IMR-90 (cell line): ENCODE measurements around the gene NME7. TPM values are rescaled to one million over a fixed set of nuclear protein-coding genes. Genes with fewer than 3 reads are reported as not detected.

Experiments
- ATAC-seq: fragments of 200-7000 bp; cut with Tn5 transposase; 2 replicates; pipeline ENCODE4 v1.9.1; 2020; ENCODE audit warnings: low read depth, mild to moderate bottlenecking, moderate library complexity
- BruUV-seq: library from RNA; stranded (reverse); fragments of 400-500 nt; replicated peaks from 2 replicates; lab custom pipeline; 2021; lab: Mats Ljungman, UMichigan
- CTCF ChIA-PET: fragments of 300-600 bp; formaldehyde crosslinking; extraction: SDS; loops from one replicate; lab custom pipeline; 2021; ENCODE audit warnings: antibody characterized with exemption; lab: Yijun Ruan, JAX
- POLR2A ChIA-PET: fragments of 300-600 bp; sonication (Branson Sonifier 250); formaldehyde crosslinking; loops from one replicate; lab custom pipeline; 2022; ENCODE audit warnings: antibody characterized with exemption; ENCODE audit not compliant: unreplicated experiment; lab: Charles Lee
- DNase-seq: peaks from one replicate; pipeline ENCODE4 v3.0.0; 2013
- H2AFZ ChIP-seq: replicated peaks from 2 replicates; pipeline ENCODE3; 2013; ENCODE audit warnings: low read length, mild to moderate bottlenecking; ENCODE audit not compliant: poor library complexity
- H2AK5ac ChIP-seq: 2 replicates; pipeline ENCODE4 v1.6.1; 2013; ENCODE audit warnings: low read depth, low read length, inconsistent platforms
- H2AK9ac ChIP-seq: replicated peaks from 2 replicates; pipeline ENCODE3; 2013; ENCODE audit warnings: mild to moderate bottlenecking, low read depth, low read length, moderate library complexity; ENCODE audit not compliant: poor library complexity
- H2BK120ac ChIP-seq: 2 replicates; pipeline ENCODE4 v1.6.1; 2013; ENCODE audit warnings: low read depth, low read length, inconsistent platforms
- H2BK15ac ChIP-seq: 3 replicates; pipeline ENCODE4 v1.6.1; 2013; ENCODE audit warnings: low read depth, low read length, inconsistent platforms
- H2BK20ac ChIP-seq: 2 replicates; pipeline ENCODE4 v1.6.1; 2013; ENCODE audit warnings: low read depth, mild to moderate bottlenecking, inconsistent platforms, low read length, moderate library complexity
- H2BK5ac ChIP-seq: 2 replicates; pipeline ENCODE4 v1.6.1; 2013; ENCODE audit warnings: mild to moderate bottlenecking, low read depth, low read length, inconsistent platforms; ENCODE audit not compliant: poor library complexity, severe bottlenecking
- H3K14ac ChIP-seq: replicated peaks from 2 replicates; pipeline ENCODE4 v1.6.1; 2013; ENCODE audit warnings: low read depth, low read length, inconsistent platforms
- H3K18ac ChIP-seq: 2 replicates; pipeline ENCODE4 v1.6.1; 2013; ENCODE audit warnings: low read depth, low read length, control low read depth
- H3K23ac ChIP-seq: 2 replicates; pipeline ENCODE4 v1.6.1; 2013; ENCODE audit warnings: low read depth, low read length, inconsistent platforms
- H3K27ac ChIP-seq: 2 replicates; pipeline ENCODE4 v1.5.1; 2013; ENCODE audit warnings: mild to moderate bottlenecking, control low read depth, low read length; ENCODE audit not compliant: insufficient read depth
- H3K27me3 ChIP-seq: 2 replicates; pipeline ENCODE4 v1.6.1; 2013; ENCODE audit warnings: low read length; ENCODE audit not compliant: control insufficient read depth, insufficient read depth
- H3K36me3 ChIP-seq: 2 replicates; pipeline ENCODE4 v1.6.1; 2013; ENCODE audit warnings: low read length, mixed read lengths; ENCODE audit not compliant: control insufficient read depth, insufficient read depth
- H3K4ac ChIP-seq: 2 replicates; pipeline ENCODE4 v1.6.1; 2013; ENCODE audit warnings: low read depth, low read length, inconsistent platforms
- H3K4me1 ChIP-seq: 2 replicates; pipeline ENCODE4 v1.6.1; 2013; ENCODE audit warnings: low read length, mixed read lengths; ENCODE audit not compliant: control insufficient read depth, insufficient read depth
- H3K4me2 ChIP-seq: 2 replicates; pipeline ENCODE4 v1.6.1; 2013; ENCODE audit warnings: low read depth, mild to moderate bottlenecking, control low read depth, low read length, moderate library complexity
- H3K4me3 ChIP-seq: 2 replicates; pipeline ENCODE4 v1.5.1; 2013; ENCODE audit warnings: low read depth, mild to moderate bottlenecking, control low read depth, low read length, moderate library complexity; ENCODE audit not compliant: insufficient read depth
- H3K56ac ChIP-seq: 2 replicates; pipeline ENCODE4 v1.6.1; 2013; ENCODE audit warnings: low read length, inconsistent platforms; ENCODE audit not compliant: insufficient read depth; ENCODE audit errors: extremely low read depth
- H3K79me1 ChIP-seq, 2 experiments: 2 replicates each; pipeline ENCODE4 v1.6.1; 2013; ENCODE audit warnings: low read length in 2 of 2, inconsistent platforms in 1 of 2, low read depth in 1 of 2
- H3K9ac ChIP-seq: 2 replicates; pipeline ENCODE4 v1.6.1; 2013; ENCODE audit warnings: low read depth, low read length, control low read depth
- H3K9me1 ChIP-seq: 2 replicates; pipeline ENCODE4 v1.6.1; 2013; ENCODE audit warnings: low read length, inconsistent platforms; ENCODE audit not compliant: insufficient read depth
- H3K9me3 ChIP-seq: 2 replicates; pipeline ENCODE4 v1.6.1; 2013; ENCODE audit warnings: low read length; ENCODE audit not compliant: control insufficient read depth, insufficient read depth
- H4K20me1 ChIP-seq: 2 replicates; pipeline ENCODE4 v1.6.1; 2013; ENCODE audit warnings: low read length, inconsistent platforms; ENCODE audit not compliant: insufficient read depth
- H4K5ac ChIP-seq: 2 replicates; pipeline ENCODE4 v1.6.1; 2013; ENCODE audit warnings: mild to moderate bottlenecking, low read depth, low read length, control low read depth
- H4K8ac ChIP-seq, 2 experiments: 2 replicates each; pipeline ENCODE4 v1.6.1; 2013; ENCODE audit warnings: low read depth in 2 of 2, low read length in 2 of 2, control low read depth in 1 of 2, inconsistent platforms in 1 of 2
- H4K91ac ChIP-seq: 2 replicates; pipeline ENCODE4 v1.6.1; 2013; ENCODE audit warnings: low read depth, low read length, inconsistent platforms; ENCODE audit not compliant: insufficient read depth
- BHLHE40 ChIP-seq: fragments of 150-350 bp; IDR thresholded peaks from 2 replicates; pipeline ENCODE4 v1.6.1; 2016; ENCODE audit warnings: mild to moderate bottlenecking, low read depth, low read length
- CEBPB ChIP-seq: IDR thresholded peaks from 2 replicates; pipeline ENCODE4 v1.6.1; 2012; ENCODE audit warnings: low read depth, low read length, improper control_type of control experiment
- CTCF ChIP-seq: conservative IDR thresholded peaks from 2 replicates; pipeline ENCODE4 v1.5.1; 2012; ENCODE audit warnings: mild to moderate bottlenecking, low read depth, low read length, improper control_type of control experiment
- ELK1 ChIP-seq: fragments of 150-350 bp; IDR thresholded peaks from 2 replicates; pipeline ENCODE4 v1.6.1; 2016; ENCODE audit warnings: low read depth, mild to moderate bottlenecking, low read length, moderate library complexity, borderline replicate concordance
- FOS ChIP-seq: fragments of 150-350 bp; IDR thresholded peaks from 2 replicates; pipeline ENCODE4 v1.6.1; 2016; ENCODE audit warnings: low read depth, low read length
- MAFK ChIP-seq: IDR thresholded peaks from 2 replicates; pipeline ENCODE4 v1.6.1; 2012; ENCODE audit warnings: low read depth, low read length, improper control_type of control experiment
- MAZ ChIP-seq: IDR thresholded peaks from 2 replicates; pipeline ENCODE4 v1.6.1; 2012; ENCODE audit warnings: low read depth, mild to moderate bottlenecking, low read length, improper control_type of control experiment, moderate library complexity, borderline replicate concordance
- MXI1 ChIP-seq: IDR thresholded peaks from 2 replicates; pipeline ENCODE4 v1.6.1; 2012; ENCODE audit warnings: low read depth, mild to moderate bottlenecking, low read length, moderate library complexity, borderline replicate concordance
- NFE2L2 ChIP-seq: fragments of 150-350 bp; IDR thresholded peaks from 2 replicates; pipeline ENCODE4 v1.6.1; 2016; ENCODE audit warnings: low read depth, mild to moderate bottlenecking, low read length
- RAD21 ChIP-seq: IDR thresholded peaks from 2 replicates; pipeline ENCODE4 v1.6.1; 2012; ENCODE audit warnings: low read length, improper control_type of control experiment
- RCOR1 ChIP-seq: IDR thresholded peaks from 2 replicates; pipeline ENCODE4 v1.6.1; 2012; ENCODE audit warnings: mild to moderate bottlenecking, low read length, improper control_type of control experiment; ENCODE audit not compliant: insufficient replicate concordance
- SMC3 ChIP-seq: fragments of 150-350 bp; IDR thresholded peaks from 2 replicates; pipeline ENCODE4 v1.6.1; 2016; ENCODE audit warnings: low read depth, mild to moderate bottlenecking, antibody characterized with exemption, low read length, moderate library complexity
- USF2 ChIP-seq: fragments of 150-350 bp; IDR thresholded peaks from 2 replicates; pipeline ENCODE4 v1.6.1; 2017; ENCODE audit warnings: mild to moderate bottlenecking, antibody characterized with exemption, low read length, low read depth
- WGBS, 2 experiments: methylation state at CpG; one replicate each; pipeline versions ENCODE4 v1.1.5 to v1.1.7; 2013; ENCODE audit warnings: missing lambda C conversion rate in 2 of 2; ENCODE audit not compliant: insufficient read length in 1 of 2; ENCODE audit errors: extremely low coverage in 2 of 2; 5-methylcytosine and 5-hydroxymethylcytosine counted together
- dilution Hi-C: fragments of 300-500 bp; cut with HindIII; formaldehyde crosslinking; loops from one replicate; pipeline ENCODE4 v1.14.3; 2018; ENCODE audit warnings: low sequenced_read_pairs; ENCODE audit not compliant: unreplicated experiment
- in situ Hi-C: fragments of 300-500 bp; cut with MboI; formaldehyde crosslinking; loops from 3 replicates; pipeline ENCODE4 v1.14.3; 2019; ENCODE audit warnings: low sequenced_read_pairs, inconsistent platforms, mixed read lengths
- intact Hi-C: fragments of 100-400 bp; cut with micrococcal nuclease; formaldehyde crosslinking; loops from 2 replicates; pipeline ENCODE4 v1.10.0; 2022
- polyA plus RNA-seq, 3 experiments: library from polyadenylated mRNA; depleted of rRNA; stranded (reverse); fragments of >200 nt; gene quantifications; 2 replicates each; pipeline ENCODE4 v1.2.3, GENCODE V29; 2012; ENCODE audit warnings: low replicate concordance in 1 of 3
- total RNA-seq: library from RNA; depleted of rRNA; stranded (reverse); fragments of >200 nt; gene quantifications from 2 replicates; pipeline ENCODE4 v1.2.3, GENCODE V29; 2012

The NME7 gene
- total and polyA plus RNA-seq, 2 of the 4 experiments (the other 2 are of a cell fraction), result 18.3 to 22.4 TPM

- no peak overlapping the region for H3K18ac ChIP-seq
- H3K4me3 ChIP-seq, result no peak overlapping the region
- no peak overlapping the region for H2AFZ ChIP-seq
- peak overlapping the region; percentile 64; the same call in 1 of the 2 replicates for H3K4ac ChIP-seq
- peak overlapping the region; percentile 41; the same call in 1 of the 2 replicates for H4K5ac ChIP-seq
- H3K27me3 ChIP-seq, result no peaks in the 10 kb centered on the region
- dilution Hi-C loops (no loop called here), in situ Hi-C loops (loop anchor here (5.0 to 25.0 kb wide), 4 partner anchors 250 to 1595 kb away; partner anchors contain the start of genes BLZF1, GPR161, NME7 and SLC19A2), intact Hi-C loops (no loop called here)
- no peaks in the 10 kb centered on the region for H4K20me1 ChIP-seq
- BruUV-seq, result no TSS peak
- H3K9me3 ChIP-seq, result no peaks in the 10 kb centered on the region
- TF ChIP-seq ELK1, result no peak
- TF ChIP-seq BHLHE40, result no peak
- TF ChIP-seq RAD21, result no peak
- TF ChIP-seq MAFK, result no peak
- no peak for TF ChIP-seq MXI1
- TF ChIP-seq NFE2L2, result no peak
- no peak for TF ChIP-seq FOS
- TF ChIP-seq CTCF, result no peak
- no peak for TF ChIP-seq USF2
- TF ChIP-seq CEBPB, result no peak
- no peak for TF ChIP-seq RCOR1
- TF ChIP-seq MAZ, result no peak
- TF ChIP-seq SMC3, result no peak
- peaks cover 32% of the 10 kb centered on the region for H3K9me1 ChIP-seq
- H2AK9ac ChIP-seq, result no peak overlapping the region
- ChIA-PET CTCF (interaction anchor here (0.7 kb wide), 1 partner anchor 239 kb away, joined by 3 read pairs; no protein-coding TSS in a partner anchor), POLR2A (no interaction called here)
- H4K8ac ChIP-seq, result no peak overlapping the region
- ATAC-seq, result no peak
- H3K36me3 ChIP-seq, result peaks cover 4% of the 10 kb centered on the region; the same call in 1 of the 2 replicates
- no peak overlapping the region; the same call in 1 of the 2 replicates for H4K91ac ChIP-seq
- no peak overlapping the region for H3K27ac ChIP-seq
- peak overlapping the region; percentile 24 for H2BK5ac ChIP-seq
- H3K4me2 ChIP-seq, result no peak overlapping the region
- H2AK5ac ChIP-seq, result peak overlapping the region; percentile 75
- H3K4me1 ChIP-seq, result peaks cover 36% of the 10 kb centered on the region
- peaks cover 18 to 62% of the 10 kb centered on the region in 2 experiments for H3K79me1 ChIP-seq
- H2BK20ac ChIP-seq, result peak overlapping the region; percentile 48; the same call in 1 of the 2 replicates
- WGBS, 2 experiments, result no CpG with 5 or more reads among the region's 2 CpGs
- H2BK120ac ChIP-seq, result peak overlapping the region; percentile 53; the same call in 1 of the 2 replicates
- no peak for DNase-seq
- 0 out of 2 replicates have a peak overlapping the region, but pooled peaks have one; percentile 44 for H3K23ac ChIP-seq
- no peak overlapping the region for H3K9ac ChIP-seq
- no peak overlapping the region; the same call in 2 of the 3 replicates for H2BK15ac ChIP-seq
- peak overlapping the region; percentile 30; the same call in 1 of the 2 replicates for H3K14ac ChIP-seq
- no peak overlapping the region for H3K56ac ChIP-seq
Observed at GRCh38 chr1:169117014-169117413, 250.6 kb downstream of the NME7 start.
